Measurements from ENCODE around the gene SLC7A9. TPM values are rescaled to one million over a fixed set of nuclear protein-coding genes. Genes with fewer than 3 reads are reported as not detected.
"Not testable (repeated sequence)": the region's sequence is repeated elsewhere in the genome, so short reads cannot be mapped to it uniquely, and the experiment has no call there.

Gene SLC7A9
- total RNA-seq, 2 donors from 2014 or later: 0.28 TPM; not detected in 1

- TF ChIP-seq POLR2AphosphoS5 (IDR thresholded peaks at IDR 0.05): no peak
- no peak for TF ChIP-seq CTCF (IDR thresholded peaks at IDR 0.05)
- no peak for TF ChIP-seq POLR2A (IDR thresholded peaks at IDR 0.05)
- Histone ChIP-seq H3K4me1 (replicated peaks) (no peaks in the 10 kb centered on the region), H3K4me3 (no peak overlapping the region), H3K27me3 (replicated peaks; ENCODE audit: insufficient read depth) (no peaks in the 10 kb centered on the region), H3K27ac (no peak overlapping the region), H3K36me3 (no peaks in the 10 kb centered on the region), H3K9me3 (no peaks in the 10 kb centered on the region)
- 6% methylated on average over 4 of the region's 4 CpGs for WGBS
- intact Hi-C loops (cut with DNase I): no loop called here
- DNase-seq (ENCODE audit: low spot score): no peak
Measured at GRCh38 chr19:32800754-32801153, 68.8 kb downstream of the SLC7A9 start.

GRCh38 chr19:32800191-32800590 lies 69.4 kb downstream of the SLC7A9 start:
- intact Hi-C loops (cut with DNase I): no loop called here
- no peaks in the 10 kb centered on the region for H3K36me3 ChIP-seq
- no peaks in the 10 kb centered on the region for H3K27me3 ChIP-seq (replicated peaks; ENCODE audit: insufficient read depth)
- H3K4me1 ChIP-seq (replicated peaks): no peaks in the 10 kb centered on the region
- no peak for DNase-seq (ENCODE audit: low spot score)
- H3K4me3 ChIP-seq: no peak overlapping the region
- H3K27ac ChIP-seq: no peak overlapping the region
- no peak for TF ChIP-seq POLR2A (IDR thresholded peaks at IDR 0.05)
- TF ChIP-seq CTCF (IDR thresholded peaks at IDR 0.05): no peak
- TF ChIP-seq POLR2AphosphoS5 (IDR thresholded peaks at IDR 0.05): no peak
- H3K9me3 ChIP-seq: no peaks in the 10 kb centered on the region

- Histone ChIP-seq H3K4me1 (replicated peaks) (no peaks in the 10 kb centered on the region), H3K27ac (no peak overlapping the region), H3K9me3 (no peaks in the 10 kb centered on the region), H3K36me3 (no peaks in the 10 kb centered on the region), H3K4me3 (no peak overlapping the region), H3K27me3 (replicated peaks; ENCODE audit: insufficient read depth) (no peaks in the 10 kb centered on the region)
- 62% methylated on average over 4 of the region's 4 CpGs for WGBS
- TF ChIP-seq CTCF (IDR thresholded peaks at IDR 0.05) (no peak), POLR2AphosphoS5 (IDR thresholded peaks at IDR 0.05) (no peak), POLR2A (IDR thresholded peaks at IDR 0.05) (no peak)
- no peak for DNase-seq (ENCODE audit: low spot score)
- intact Hi-C loops (cut with DNase I): no loop called here
Measured at GRCh38 chr19:32798201-32798600, 71.4 kb downstream of the SLC7A9 start.

GRCh38 chr19:32789429-32789828 lies 80.1 kb downstream of the SLC7A9 start:
- intact Hi-C loops (cut with DNase I): no loop called here
- Histone ChIP-seq H3K27me3 (replicated peaks; ENCODE audit: insufficient read depth) (no peaks in the 10 kb centered on the region), H3K4me3 (no peak overlapping the region), H3K9me3 (no peaks in the 10 kb centered on the region), H3K27ac (no peak overlapping the region), H3K36me3 (no peaks in the 10 kb centered on the region), H3K4me1 (replicated peaks) (no peaks in the 10 kb centered on the region)
- WGBS: 96% methylated on average over 10 of the region's 10 CpGs
- TF ChIP-seq POLR2AphosphoS5 (IDR thresholded peaks at IDR 0.05): no peak
- TF ChIP-seq POLR2A (IDR thresholded peaks at IDR 0.05): no peak
- no peak for TF ChIP-seq CTCF (IDR thresholded peaks at IDR 0.05)
- DNase-seq (ENCODE audit: low spot score): no peak

- H3K4me3 ChIP-seq: not testable (repeated sequence)
- WGBS: 98% methylated on average over 5 of the region's 5 CpGs
Measured at GRCh38 chr19:32787895-32788294, 81.7 kb downstream of the SLC7A9 start.

GRCh38 chr19:32787161-32787813 lies 82.3 kb downstream of the SLC7A9 start:
- DNase-seq (ENCODE audit: low spot score); H3K27ac ChIP-seq; intact Hi-C loops (cut with DNase I); H3K27me3 ChIP-seq (replicated peaks; ENCODE audit: insufficient read depth); H3K4me3 ChIP-seq; H3K9me3 ChIP-seq; H3K4me1 ChIP-seq (replicated peaks); H3K36me3 ChIP-seq: not testable (repeated sequence)
- WGBS: 69% methylated on average over 12 of the region's 12 CpGs

More at GRCh38 chr19:32787895-32788294, 81.7 kb downstream of the SLC7A9 start:
- DNase-seq (ENCODE audit: low spot score); H3K36me3 ChIP-seq; H3K27me3 ChIP-seq (replicated peaks; ENCODE audit: insufficient read depth); H3K27ac ChIP-seq; H3K9me3 ChIP-seq; intact Hi-C loops (cut with DNase I); H3K4me1 ChIP-seq (replicated peaks): not testable (repeated sequence)

GRCh38 chr19:32782089-32782488 lies 87.5 kb downstream of the SLC7A9 start:
- H3K4me1 ChIP-seq (replicated peaks); H3K9me3 ChIP-seq; H3K36me3 ChIP-seq; H3K4me3 ChIP-seq; H3K27ac ChIP-seq; intact Hi-C loops (cut with DNase I); H3K27me3 ChIP-seq (replicated peaks; ENCODE audit: insufficient read depth); DNase-seq (ENCODE audit: low spot score): not testable (repeated sequence)
- WGBS: 92% methylated on average over 1 of the region's 1 CpG
